Daoy (cell line): ENCODE results near the gene LACTB. TPM values are rescaled to one million over a fixed set of nuclear protein-coding genes. Genes with fewer than 3 reads are reported as not detected.
"Not testable (repeated sequence)": the region's sequence is repeated elsewhere in the genome, so short reads cannot be mapped to it uniquely, and the experiment has no call there.

Experiments used
- DNase-seq: peaks from one replicate; pipeline ENCODE4 v3.0.0-alpha.2; 2015; ENCODE audit warnings: low read depth
- total RNA-seq: library from RNA; depleted of rRNA; stranded (reverse); fragments of >200 nt; shearing (Covaris generic); gene quantifications from 2 replicates; pipeline ENCODE4 v1.2.3, GENCODE V29; 2014

The LACTB gene
- total RNA-seq, 1 experiment from 2014 or later = 61.8 TPM

DNA sequence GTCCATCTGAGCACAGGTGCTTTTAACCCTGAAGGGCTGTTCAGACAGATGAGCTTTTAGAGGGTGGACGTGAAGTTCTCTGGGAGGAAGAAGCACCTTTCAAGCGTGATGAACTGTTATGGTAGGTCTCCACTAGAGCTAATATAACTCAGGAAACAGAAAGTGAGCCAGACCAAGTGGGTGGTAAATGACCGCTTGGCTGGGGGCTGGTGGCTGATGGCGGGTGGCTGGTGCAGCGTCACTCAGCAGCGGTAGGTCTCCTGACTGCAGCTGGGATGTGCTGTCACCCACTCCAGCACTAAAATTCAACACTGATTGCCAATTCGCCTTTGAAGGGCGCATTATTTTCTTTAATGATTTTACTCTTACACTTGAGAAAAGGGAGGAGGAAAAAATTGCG lies 31.2 kb upstream of the LACTB start:
- no peak for DNase-seq

DNA sequence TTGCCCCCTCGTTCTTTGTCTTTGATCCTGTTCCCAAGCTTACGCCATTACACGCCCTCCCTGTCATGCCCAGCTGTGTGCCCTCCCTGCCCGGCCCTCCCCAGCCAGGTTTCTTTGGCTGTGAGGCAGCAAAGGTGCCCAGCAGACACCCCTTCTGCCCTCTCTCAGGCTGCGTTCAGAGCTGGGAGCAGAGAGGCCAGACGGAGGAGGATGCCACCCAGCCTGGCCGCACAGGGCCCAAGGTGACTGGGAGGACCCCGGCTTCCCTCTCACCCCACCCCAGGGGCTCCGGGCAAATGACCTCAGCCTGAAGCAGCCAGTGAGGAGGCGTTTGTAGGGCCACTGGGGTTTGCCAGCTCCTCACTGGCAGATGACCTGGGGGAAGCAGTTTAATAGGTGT lies 30.8 kb upstream of the LACTB start:
- no peak for DNase-seq

GRCh38 chr15:63091679-63092446 lies 29.8 kb upstream of the LACTB start:
- no peak for DNase-seq

GRCh38 chr15:63093486-63094205 lies 28.0 kb upstream of the LACTB start:
- DNase-seq = peak; percentile 84

GRCh38 chr15:63094495-63094931 lies 27.1 kb upstream of the LACTB start:
- DNase-seq = peak; percentile 57

- no peak for DNase-seq
These were observed 25.5 kb upstream of the LACTB start for GRCh38 chr15:63096178-63096577.

DNA sequence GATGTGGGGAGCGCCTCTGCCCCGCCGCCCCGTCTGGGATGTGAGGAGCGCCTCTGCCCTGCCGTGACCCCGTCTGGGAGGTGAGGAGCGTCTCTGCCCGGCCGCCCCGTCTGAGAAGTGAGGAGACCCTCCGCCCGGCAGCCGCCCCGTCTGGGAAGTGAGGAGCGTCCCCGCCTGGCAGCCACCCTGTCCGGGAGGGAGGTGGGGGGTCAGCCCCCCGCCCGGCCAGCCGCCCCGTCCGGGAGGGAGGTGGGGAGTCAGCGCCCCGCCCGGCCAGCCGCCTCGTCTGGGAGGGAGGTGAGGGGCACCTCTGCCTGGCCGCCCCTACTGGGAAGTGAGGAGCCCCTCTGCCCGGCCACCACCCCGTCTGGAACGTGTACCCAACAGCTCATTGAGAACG lies 22.8 kb upstream of the LACTB start:
- DNase-seq = not testable (repeated sequence)

DNA sequence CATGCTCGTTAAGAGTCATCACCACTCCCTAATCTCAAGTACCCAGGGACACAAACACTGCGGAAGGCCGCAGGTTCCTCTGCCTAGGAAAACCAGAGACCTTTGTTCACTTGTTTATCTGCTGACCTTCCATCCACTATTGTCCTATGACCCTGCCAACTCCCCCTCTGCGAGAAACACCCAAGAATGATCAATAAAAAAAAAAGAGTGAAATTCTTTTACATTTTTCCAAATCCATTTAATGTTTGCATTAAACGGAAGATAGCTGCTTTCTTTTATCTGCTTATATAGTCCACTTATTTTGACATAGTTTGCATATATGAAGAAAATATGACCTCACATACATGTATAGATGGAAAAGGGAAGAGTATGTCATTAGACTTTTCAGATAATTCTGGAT lies 22.1 kb upstream of the LACTB start:
- DNase-seq = not testable (repeated sequence)

GRCh38 chr15:63103416-63103815 lies 18.2 kb upstream of the LACTB start:
- DNase-seq = no peak

GRCh38 chr15:63104727-63105126 lies 16.9 kb upstream of the LACTB start:
- no peak for DNase-seq

DNA sequence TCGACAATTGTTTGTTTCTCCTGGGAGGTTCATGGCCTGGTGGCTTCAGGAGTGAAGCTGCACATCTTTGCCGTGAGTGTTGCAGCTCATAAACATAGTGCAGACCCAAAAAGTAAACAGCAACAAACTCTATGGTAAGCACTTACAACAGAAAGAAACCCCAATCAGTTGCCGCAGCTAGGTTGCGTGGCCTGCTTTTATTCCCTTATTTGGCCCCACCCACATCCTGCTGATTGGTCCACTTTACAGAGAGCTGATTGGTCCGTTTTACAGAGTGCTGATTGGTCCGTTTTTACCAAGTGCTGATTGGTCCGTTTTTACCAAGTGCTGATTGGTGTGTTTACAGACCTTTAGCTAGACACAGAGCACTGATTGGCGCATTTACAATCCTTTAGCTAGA lies 16.3 kb upstream of the LACTB start:
- not testable (repeated sequence) for DNase-seq

DNA sequence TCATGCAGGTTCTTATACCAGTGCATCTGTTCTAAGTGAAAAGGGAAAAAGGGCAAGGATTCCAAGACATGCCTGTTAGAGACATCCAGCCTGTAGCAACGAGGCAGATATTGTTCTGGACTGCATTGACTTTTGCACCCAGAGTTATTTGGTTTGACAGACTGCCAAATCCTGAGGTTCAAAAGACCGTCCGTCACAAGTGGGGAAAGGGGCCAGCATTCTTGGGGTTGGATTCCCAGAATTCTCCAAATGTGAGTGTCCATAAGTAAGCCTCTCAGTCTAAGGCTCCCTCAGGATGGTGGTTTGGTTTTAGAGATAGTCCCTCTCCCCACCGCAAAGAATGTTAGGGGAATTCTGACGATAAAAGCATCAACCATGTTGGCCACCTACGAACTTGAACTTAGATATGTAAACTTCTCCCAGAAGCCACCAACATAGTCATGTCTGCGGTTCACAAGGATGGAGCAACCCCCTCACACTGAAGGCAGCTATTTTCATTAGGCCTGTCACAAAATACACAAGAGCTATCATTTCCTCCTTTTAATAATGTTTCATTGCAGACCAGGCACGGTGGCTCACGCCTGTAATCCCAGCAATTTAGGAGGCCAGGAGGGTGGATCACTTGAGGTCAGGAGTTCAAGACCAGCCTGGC lies 13.6 kb upstream of the LACTB start:
- peak; percentile 98 for DNase-seq

DNA sequence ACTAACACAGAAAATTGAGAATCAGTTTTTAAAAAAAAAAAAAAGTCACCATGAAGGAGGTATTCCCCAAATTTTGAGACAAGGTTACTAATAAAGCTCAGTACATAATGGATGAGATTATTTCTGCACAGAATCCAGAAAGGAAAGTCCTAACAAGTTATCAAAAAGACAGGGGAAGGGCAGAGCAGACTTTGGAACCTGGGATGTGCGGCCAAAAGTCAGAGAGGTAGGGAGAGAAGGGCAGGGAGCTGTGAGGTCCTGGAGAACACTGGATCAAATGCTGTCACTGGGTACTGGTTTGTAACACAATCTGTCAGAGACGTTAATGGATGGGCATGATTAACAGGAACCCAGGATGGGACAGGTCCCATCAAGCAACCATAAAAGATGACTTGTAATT lies 12.2 kb upstream of the LACTB start:
- no peak for DNase-seq

DNA sequence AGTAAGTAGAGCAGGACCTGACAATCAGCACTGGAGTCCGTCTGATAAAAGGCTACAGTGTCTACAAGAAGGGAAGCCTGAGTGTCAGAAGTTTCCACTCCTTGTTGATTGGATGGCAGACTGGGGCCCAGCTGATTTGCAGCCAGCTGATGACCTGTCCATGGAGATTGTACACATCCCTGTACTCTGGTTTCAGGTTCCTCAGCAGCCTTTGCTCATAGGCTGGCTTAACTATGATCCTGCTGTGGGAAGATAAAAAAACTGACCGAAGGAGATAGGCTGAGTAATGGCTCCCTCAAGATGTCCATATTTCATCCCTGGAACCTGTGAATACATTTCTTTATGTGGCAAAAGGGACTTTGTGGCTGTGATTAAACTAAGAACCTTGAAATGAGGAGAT lies 11.7 kb upstream of the LACTB start:
- peak; percentile 41 for DNase-seq

GRCh38 chr15:63110428-63111026 lies 11.1 kb upstream of the LACTB start:
- no peak for DNase-seq

DNA sequence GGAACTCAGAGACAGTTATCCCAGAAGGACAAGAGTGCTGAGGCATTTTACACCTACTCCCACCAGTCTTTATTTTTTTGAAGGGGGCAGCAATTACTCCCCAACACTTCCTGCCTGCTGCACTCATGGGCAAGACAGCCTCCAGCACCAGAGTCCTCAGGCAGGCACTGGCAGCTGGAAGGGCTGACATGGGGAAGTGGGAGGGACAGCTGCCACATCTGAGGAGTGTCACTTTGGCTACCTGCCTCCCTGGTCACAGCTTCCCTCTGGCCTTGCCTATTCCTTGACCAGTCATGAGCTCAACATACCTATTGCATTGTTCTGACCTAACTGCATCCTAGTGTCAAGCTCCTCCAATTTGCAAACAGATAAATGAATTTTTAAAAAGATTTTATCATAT lies 10.2 kb upstream of the LACTB start:
- DNase-seq = no peak

- DNase-seq = no peak
These were observed 8.8 kb upstream of the LACTB start for GRCh38 chr15:63112871-63113270.

DNA sequence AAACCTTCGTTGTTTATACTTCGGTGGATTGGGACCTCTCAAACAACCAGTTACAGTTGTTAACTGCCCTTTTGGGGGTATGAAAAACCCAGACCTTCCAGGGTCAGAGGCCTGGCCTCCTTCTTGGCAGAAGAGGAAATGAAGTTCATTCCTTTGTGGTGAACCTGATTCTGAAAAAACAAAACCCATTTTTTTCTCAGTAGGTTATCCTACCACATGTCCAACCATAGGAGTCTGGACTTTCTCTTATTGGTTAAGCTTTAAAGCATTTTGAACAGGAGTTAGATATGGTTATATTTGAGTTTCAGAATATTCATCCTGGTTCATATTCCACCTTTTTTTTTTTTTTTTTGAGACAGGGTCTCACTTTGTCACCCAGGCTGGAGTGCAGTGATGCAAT lies 7.2 kb upstream of the LACTB start:
- peak; percentile 27 for DNase-seq

DNA sequence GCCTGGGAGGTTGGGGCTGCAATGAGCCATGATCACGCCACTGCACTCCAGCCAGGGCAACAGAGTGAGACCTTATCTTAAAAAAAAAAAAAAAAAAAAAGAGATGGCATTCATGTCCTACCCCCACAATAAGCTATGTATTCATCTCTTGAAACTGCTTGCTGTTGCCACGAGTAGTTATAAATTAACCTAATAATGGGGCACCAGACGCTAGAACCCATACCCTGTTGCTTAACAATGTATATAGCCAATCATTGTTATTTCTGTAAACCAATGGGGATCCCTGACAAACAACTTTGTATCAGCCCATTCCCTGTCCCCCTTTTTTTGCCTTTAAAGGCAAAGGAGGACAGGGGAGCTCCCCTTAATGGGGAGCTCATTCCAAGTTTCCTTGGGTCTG lies 2.8 kb upstream of the LACTB start:
- no peak for DNase-seq

GRCh38 chr15:63122002-63122875 lies 578 bp downstream of the LACTB start:
- peak; percentile 90 for DNase-seq

DNA sequence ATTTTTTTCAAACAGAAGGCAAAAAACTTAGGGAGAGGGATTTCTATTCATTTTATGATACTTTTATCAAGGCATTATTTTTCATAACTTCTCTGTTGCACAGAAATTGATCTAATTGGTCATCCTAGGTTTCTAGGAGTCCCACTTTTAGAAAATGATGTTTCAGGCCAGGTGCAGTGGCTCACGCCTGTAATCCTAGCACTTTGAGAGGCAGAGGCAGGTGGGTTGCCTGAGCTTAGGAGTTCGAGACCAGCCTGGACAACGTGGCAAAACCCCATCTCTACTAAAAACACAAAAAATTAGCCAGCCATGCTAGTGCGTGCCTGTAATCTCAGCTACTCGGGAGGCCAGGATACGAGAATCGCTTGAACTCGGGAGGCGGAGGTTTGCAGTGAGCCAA lies 2.8 kb downstream of the LACTB start:
- no peak for DNase-seq
